Activated CD8-positive, alpha-beta T cell treated with anti-CD3 and anti-CD28 coated beads, Interleukin-2, amount 10 ng/mL, durations not matched to agents 7 days and 5 days (primary cell): ENCODE measurements around the gene SSB. TPM values are rescaled to one million over a fixed set of nuclear protein-coding genes. Genes with fewer than 3 reads are reported as not detected.
"Not testable (repeated sequence)": the region's sequence is repeated elsewhere in the genome, so short reads cannot be mapped to it uniquely, and the experiment has no call there.

ENCODE experiments used
- ATAC-seq: fragments of 150-1000 bp; cut with Tn5 transposase; one replicate; pipeline ENCODE4 v1.10.0; 2021; ENCODE audit warnings: moderate library complexity
- CTCF ChIA-PET: fragments of 350-600 bp; sonication (Branson Sonifier 250); formaldehyde crosslinking; loops from one replicate; lab custom pipeline; 2021; ENCODE audit warnings: antibody characterized with exemption; lab: Charles Lee
- POLR2A ChIA-PET: fragments of 350-600 bp; sonication (Branson Sonifier 250); formaldehyde crosslinking; loops from one replicate; lab custom pipeline; 2021; ENCODE audit warnings: antibody characterized with exemption; lab: Charles Lee
- DNase-seq: peaks from one replicate; pipeline ENCODE4 v3.0.0-alpha.2; 2020
- H3K27ac Mint-ChIP-seq: one replicate; pipeline ENCODE4 v1.8.0; 2021; ENCODE audit warnings: mild to moderate bottlenecking, mixed read lengths
- H3K27me3 Mint-ChIP-seq: one replicate; pipeline ENCODE4 v1.8.0; 2021; ENCODE audit warnings: low read depth, mixed read lengths
- H3K36me3 Mint-ChIP-seq: one replicate; pipeline ENCODE4 v1.8.0; 2021; ENCODE audit warnings: low read depth, mixed read lengths
- H3K4me1 Mint-ChIP-seq: one replicate; pipeline ENCODE4 v1.8.0; 2021; ENCODE audit warnings: low read depth, mixed read lengths
- H3K4me3 Mint-ChIP-seq: one replicate; pipeline ENCODE4 v1.8.0; 2021; ENCODE audit warnings: mild to moderate bottlenecking, mixed read lengths
- H3K9me3 Mint-ChIP-seq: one replicate; pipeline ENCODE4 v1.8.0; 2022; ENCODE audit warnings: mixed read lengths; ENCODE audit not compliant: insufficient read depth
- total RNA-seq, 2 experiments: library from RNA; stranded (reverse); gene quantifications; one replicate each; pipeline ENCODE4 v1.2.3, GENCODE V29; 2021

SSB gene
- total RNA-seq, 2 experiments from 2014 or later, result 86.0 to 86.9 TPM

DNA sequence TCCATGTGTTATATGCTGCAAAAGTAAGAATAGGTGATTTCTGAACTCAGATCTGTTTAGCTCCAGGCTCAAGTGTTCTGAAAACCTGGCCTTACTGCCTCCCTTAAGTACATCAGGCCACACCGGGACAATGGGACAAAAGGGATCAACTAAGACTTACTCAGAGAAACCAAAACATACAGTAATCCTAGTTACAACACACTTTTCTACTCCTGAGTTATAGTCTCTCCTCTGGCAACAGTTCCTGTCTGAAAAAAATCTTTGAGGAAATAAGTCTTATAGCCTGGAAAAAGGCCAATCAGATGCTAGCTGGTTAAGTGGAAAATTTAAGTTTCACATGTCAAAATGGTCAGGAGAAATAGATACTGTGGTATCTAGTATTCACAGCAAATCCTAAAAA, 20.4 kb downstream of the SSB start:
- no peak for DNase-seq
- Mint-ChIP-seq H3K36me3 (peaks cover 67% of the 10 kb centered on the region), H3K27me3 (no peaks in the 10 kb centered on the region), H3K27ac (no peak overlapping the region), H3K9me3 (no peaks in the 10 kb centered on the region), H3K4me1 (peaks cover 42% of the 10 kb centered on the region), H3K4me3 (no peak overlapping the region)
- ATAC-seq, result no peak
- ChIA-PET POLR2A (no interaction called here), CTCF (interaction anchor here (1.6 to 2.0 kb wide), 2 partner anchors 9 to 10 kb away, joined by 4 to 8 read pairs; partner anchors contain the start of gene UBR3)

DNA sequence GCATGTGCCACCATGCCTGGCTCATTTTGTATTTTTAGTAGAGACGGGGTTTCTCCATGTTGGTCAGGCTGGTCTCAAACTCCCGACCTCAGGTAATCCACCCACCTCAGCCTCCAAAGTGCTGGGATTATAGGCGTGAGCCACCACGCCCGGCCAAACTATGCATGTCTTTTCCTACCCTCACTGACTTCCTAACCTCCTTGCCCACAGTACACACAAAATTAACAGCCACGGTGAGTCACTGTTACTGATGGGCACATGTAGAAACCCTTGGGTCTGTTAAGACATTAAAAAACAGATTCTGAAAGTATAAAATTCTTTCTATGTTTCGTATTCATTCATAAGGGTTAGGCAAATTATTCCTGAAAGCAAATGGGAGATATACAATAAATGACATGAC, 21.4 kb downstream of the SSB start:
- DNase-seq, ATAC-seq, H3K4me3 Mint-ChIP-seq, H3K9me3 Mint-ChIP-seq, H3K27me3 Mint-ChIP-seq: not testable (repeated sequence)
- H3K36me3 Mint-ChIP-seq, result peaks cover 66% of the 10 kb centered on the region
- peak overlapping the region; percentile 28 for H3K27ac Mint-ChIP-seq
- POLR2A ChIA-PET, result interaction anchor here (0.6 kb wide), 1 partner anchor 20 kb away, joined by 3 read pairs; no protein-coding TSS in a partner anchor
- H3K4me1 Mint-ChIP-seq, result peaks cover 46% of the 10 kb centered on the region
- CTCF ChIA-PET, result interaction anchor here (1.6 kb wide), 1 partner anchor 11 kb away, joined by 4 read pairs; no protein-coding TSS in a partner anchor

DNA sequence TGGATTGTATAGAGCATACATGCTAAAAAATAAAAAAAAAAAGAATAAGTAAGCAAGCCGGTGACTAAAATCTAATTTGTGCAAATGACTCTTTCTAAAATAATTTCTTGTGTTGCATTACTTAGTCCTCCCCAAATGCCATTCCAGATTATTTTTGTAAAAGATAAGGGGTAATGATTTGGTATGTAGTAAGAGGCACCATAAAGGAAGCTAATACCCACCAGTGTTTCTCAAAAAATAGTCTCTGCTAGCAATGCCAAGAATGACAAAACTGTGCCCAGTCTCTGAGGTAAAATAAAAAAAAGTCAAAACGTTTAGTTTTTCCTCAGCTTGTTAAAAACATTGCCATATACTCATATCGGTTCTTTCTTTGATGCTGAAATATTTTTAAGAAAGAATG, 23.4 kb downstream of the SSB start:
- CTCF ChIA-PET, result interaction anchor here (1.4 kb wide), 1 partner anchor 11 kb away, joined by 3 read pairs; no protein-coding TSS in a partner anchor
- POLR2A ChIA-PET, result no interaction called here
- Mint-ChIP-seq H3K27me3 (no peaks in the 10 kb centered on the region), H3K27ac (no peak overlapping the region), H3K4me3 (no peak overlapping the region), H3K9me3 (no peaks in the 10 kb centered on the region), H3K4me1 (peaks cover 48% of the 10 kb centered on the region), H3K36me3 (peaks cover 47% of the 10 kb centered on the region)
- ATAC-seq, result no peak
- no peak for DNase-seq

DNA sequence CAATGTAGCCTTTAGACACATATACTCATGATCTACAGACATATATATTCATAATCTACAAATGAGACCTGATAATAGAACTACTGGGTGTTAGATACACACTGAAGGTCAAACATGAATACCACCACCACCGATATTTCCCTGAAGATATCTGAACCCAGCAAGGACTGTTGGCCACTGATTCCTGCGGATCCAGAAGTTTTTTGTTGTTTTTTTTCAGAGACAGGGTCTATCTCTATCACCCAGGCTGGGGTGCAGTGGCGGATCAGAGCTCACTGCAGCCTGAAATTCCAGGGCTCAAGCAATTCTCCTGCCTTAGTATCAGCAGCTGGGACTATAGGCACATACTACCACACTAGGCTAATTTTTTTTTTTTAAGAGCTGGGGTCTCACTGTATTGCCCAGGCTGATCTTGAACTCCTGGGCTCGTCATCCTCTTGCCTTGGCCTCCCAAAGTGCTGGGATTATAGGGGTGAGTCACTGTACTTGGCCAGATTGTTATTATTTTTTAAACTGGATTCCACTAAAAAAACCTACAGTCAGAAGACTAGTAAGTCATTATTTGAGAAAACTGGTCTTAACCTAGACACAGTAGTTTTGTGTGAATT, 24.2 kb downstream of the SSB start:
- Mint-ChIP-seq H3K4me1 (peaks cover 46% of the 10 kb centered on the region), H3K36me3 (peaks cover 40% of the 10 kb centered on the region), H3K27ac (no peak overlapping the region), H3K4me3 (peak overlapping the region; percentile 64), H3K9me3 (no peaks in the 10 kb centered on the region), H3K27me3 (no peaks in the 10 kb centered on the region)
- ATAC-seq (no peak), DNase-seq (no peak)
- ChIA-PET POLR2A (no interaction called here), CTCF (interaction anchor here (1.4 to 1.6 kb wide), 2 partner anchors 10 to 24 kb away, joined by 3 to 13 read pairs; partner anchors contain the start of gene SSB)

- Mint-ChIP-seq H3K36me3 (peaks cover 34% of the 10 kb centered on the region), H3K9me3 (no peaks in the 10 kb centered on the region), H3K27ac (peak overlapping the region; percentile 81), H3K4me3 (peak overlapping the region; percentile 93), H3K27me3 (no peaks in the 10 kb centered on the region), H3K4me1 (peaks cover 55% of the 10 kb centered on the region)
- ChIA-PET CTCF (interaction anchor here (0.8 to 3.1 kb wide), 15 partner anchors 9 to 1106 kb away, joined by 3 to 33 read pairs (median 5); partner anchors contain the start of genes BBS5 and SSB), POLR2A (interaction anchor here (1.1 to 1.4 kb wide), 2 partner anchors 9 to 239 kb away, joined by 3 to 4 read pairs; partner anchors contain the start of gene PPIG)
- DNase-seq, result no peak
- peak; percentile 2 for ATAC-seq
Measured at GRCh38 chr2:169823996-169824372, 25.3 kb downstream of the SSB start.

DNA sequence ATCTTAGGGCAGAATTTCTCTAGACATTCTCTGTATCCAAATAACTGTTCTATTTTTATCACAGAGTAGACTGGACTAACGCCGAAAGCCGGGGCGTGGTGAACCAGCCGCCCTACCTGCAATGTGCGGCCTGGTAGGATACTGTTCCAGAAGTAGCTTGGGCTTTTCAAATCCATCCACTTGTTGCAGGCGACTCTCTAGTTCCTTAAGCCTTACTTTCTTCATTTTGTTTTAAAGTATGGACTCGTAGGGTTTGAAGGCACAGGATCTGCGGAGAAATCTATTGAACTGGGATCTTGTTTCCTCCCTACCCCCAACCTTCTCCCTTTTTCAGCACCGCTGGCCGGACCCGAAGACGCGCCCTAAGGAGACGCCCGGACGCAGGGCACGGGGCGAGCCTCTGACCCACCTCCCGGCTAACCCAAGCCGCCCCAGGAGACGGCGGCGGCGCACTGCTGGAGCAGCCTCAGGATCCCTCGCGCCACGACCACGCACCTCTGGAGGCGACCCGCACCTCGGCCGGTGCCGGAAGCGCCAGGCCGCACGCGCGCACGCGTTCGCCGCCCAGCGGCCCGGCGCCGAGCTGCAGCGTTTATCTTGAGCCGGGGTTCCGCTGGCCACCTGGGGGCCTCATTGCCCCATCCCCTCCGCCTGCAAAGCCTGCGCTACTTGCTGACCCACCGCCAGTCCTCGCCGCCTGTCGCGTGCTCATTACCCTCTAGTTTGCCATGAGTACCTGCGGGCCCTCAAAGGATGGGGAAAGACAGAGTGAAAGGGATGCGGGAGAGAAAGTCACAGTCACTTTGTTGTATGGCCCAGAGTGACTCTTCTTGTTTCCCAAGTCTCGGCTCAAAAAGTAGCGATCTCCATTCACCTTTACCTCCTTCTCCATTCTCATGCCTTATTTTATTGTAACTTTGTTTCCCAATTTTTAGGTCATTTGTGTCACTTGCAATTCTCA, 26.0 kb downstream of the SSB start, which contains the start of gene METTL5:
Gene METTL5, minus strand, starts transcription at position 533 of the 961 bp plus-strand sequence. Its CDS starts 308 bp downstream, at position 225.
- POLR2A ChIA-PET, result interaction anchor here (0.6 to 1.4 kb wide), 5 partner anchors 9 to 345 kb away, joined by 3 to 4 read pairs (median 3); partner anchors contain the start of genes BBS5 and PPIG

DNA sequence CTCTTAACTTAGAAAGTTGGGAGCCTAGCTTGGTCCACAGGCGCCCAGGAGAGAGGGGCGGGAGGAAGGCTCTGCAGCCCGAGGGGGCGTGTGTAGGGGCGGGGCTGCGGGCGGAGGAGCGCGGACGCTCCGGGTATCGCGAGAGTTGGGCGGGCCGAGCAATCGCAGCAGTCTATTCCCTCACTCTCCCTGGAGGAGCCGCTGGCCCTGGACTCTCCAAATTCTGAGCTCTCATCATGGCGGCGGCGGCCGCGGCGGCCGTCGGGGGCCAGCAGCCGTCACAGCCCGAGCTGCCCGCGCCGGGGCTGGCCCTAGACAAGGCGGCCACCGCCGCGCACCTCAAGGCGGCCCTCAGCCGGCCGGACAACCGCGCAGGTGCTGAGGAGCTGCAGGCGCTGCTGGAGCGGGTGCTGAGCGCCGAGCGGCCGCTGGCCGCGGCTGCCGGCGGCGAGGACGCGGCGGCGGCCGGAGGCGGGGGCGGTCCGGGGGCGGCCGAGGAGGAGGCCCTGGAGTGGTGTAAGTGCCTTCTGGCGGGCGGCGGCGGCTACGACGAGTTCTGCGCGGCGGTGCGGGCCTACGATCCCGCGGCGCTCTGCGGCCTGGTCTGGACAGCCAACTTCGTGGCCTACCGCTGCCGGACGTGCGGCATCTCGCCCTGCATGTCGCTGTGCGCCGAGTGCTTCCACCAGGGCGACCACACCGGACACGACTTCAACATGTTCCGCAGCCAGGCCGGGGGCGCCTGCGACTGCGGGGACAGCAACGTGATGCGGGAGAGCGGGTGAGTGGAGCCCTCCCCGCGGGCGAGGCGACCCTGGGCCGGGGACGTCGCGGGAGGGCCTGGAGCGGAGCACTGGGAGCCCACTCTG, 28.8 kb downstream of the SSB start, which contains the start of gene UBR3:
Gene UBR3, plus strand, starts transcription at position 183 of the 869 bp plus-strand sequence. Its CDS starts 54 bp downstream, at position 237.
- CTCF ChIA-PET, result interaction anchor here (1.0 to 3.8 kb wide), 6 partner anchors 9 to 348 kb away, joined by 3 to 18 read pairs (median 5); partner anchors contain the start of gene BBS5
- POLR2A ChIA-PET, result interaction anchor here (1.0 to 2.3 kb wide), 3 partner anchors 24 to 243 kb away, joined by 3 to 19 read pairs (median 4); partner anchors contain the start of genes PPIG and SSB
- H3K4me1 Mint-ChIP-seq, result peaks cover 44% of the 10 kb centered on the region
- ATAC-seq (peak; percentile 83), DNase-seq (peak; percentile 91)
- no peaks in the 10 kb centered on the region for H3K27me3 Mint-ChIP-seq
- no peaks in the 10 kb centered on the region for H3K9me3 Mint-ChIP-seq
- H3K4me3 Mint-ChIP-seq, result peak within 1 kb of the TSS; percentile 87
- peaks cover 14% of the 10 kb centered on the region for H3K36me3 Mint-ChIP-seq
- peak within 1 kb of the TSS; percentile 82 for H3K27ac Mint-ChIP-seq

More for the DNA sequence above, 26.0 kb downstream of the SSB start, which contains the start of gene METTL5:
- ATAC-seq (peak; percentile 75), DNase-seq (peak; percentile 83)
- Mint-ChIP-seq H3K27ac (peak within 1 kb of the TSS; percentile 87), H3K4me3 (peak within 1 kb of the TSS; percentile 93), H3K4me1 (peaks cover 55% of the 10 kb centered on the region), H3K36me3 (peaks cover 29% of the 10 kb centered on the region), H3K9me3 (no peaks in the 10 kb centered on the region), H3K27me3 (no peaks in the 10 kb centered on the region)
- CTCF ChIA-PET, result interaction anchor here (0.6 to 3.1 kb wide), 20 partner anchors 9 to 1106 kb away, joined by 3 to 33 read pairs (median 4); partner anchors contain the start of genes BBS5 and SSB

GRCh38 chr2:169828141-169828811, 29.6 kb downstream of the SSB start:
- POLR2A ChIA-PET, result interaction anchor here (2.3 kb wide), 1 partner anchor 29 kb away, joined by 19 read pairs; the partner anchor contains the start of gene SSB
- Mint-ChIP-seq H3K36me3 (peaks cover 10% of the 10 kb centered on the region), H3K4me3 (peak overlapping the region; percentile 87), H3K27me3 (no peaks in the 10 kb centered on the region), H3K9me3 (no peaks in the 10 kb centered on the region), H3K27ac (peak overlapping the region; percentile 82), H3K4me1 (peaks cover 36% of the 10 kb centered on the region)
- ATAC-seq (peak; percentile 30), DNase-seq (peak; percentile 66)
- CTCF ChIA-PET, result interaction anchor here (0.8 to 3.8 kb wide), 11 partner anchors 10 to 718 kb away, joined by 3 to 18 read pairs (median 4); partner anchors contain the start of gene BBS5

DNA sequence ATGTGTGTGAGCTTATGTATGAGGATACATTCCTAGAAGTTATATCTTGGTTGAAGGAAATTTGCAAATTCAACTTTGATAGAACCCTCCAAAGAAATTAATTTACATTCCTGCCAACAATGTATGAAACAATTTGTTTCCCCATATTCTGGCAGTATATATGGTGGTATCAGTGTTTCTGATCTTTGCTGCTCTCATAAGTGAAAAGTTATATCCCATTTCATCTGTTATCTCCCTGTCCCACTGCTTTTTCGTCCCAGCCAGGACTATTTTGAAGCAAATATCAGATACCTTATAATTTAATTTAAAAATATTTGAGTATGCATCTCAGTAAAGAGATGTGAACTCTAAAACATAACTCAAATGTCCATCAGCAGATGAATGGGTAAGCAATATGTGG, 35.7 kb downstream of the SSB start:
- DNase-seq (no peak), ATAC-seq (no peak)
- H3K36me3 Mint-ChIP-seq, result peaks cover 8% of the 10 kb centered on the region
- ChIA-PET POLR2A (no interaction called here), CTCF (interaction anchor here (0.5 to 2.0 kb wide), 2 partner anchors 10 to 160 kb away, joined by 3 to 11 read pairs; partner anchors contain the start of gene METTL5)
- no peak overlapping the region for H3K27ac Mint-ChIP-seq
- peaks cover 10% of the 10 kb centered on the region for H3K4me1 Mint-ChIP-seq
- no peaks in the 10 kb centered on the region for H3K27me3 Mint-ChIP-seq
- H3K4me3 Mint-ChIP-seq, result no peak overlapping the region
- H3K9me3 Mint-ChIP-seq, result no peaks in the 10 kb centered on the region
